Breast epithelium (tissue), 3 donors: ENCODE measurements around the gene STARD4.

Experiments
- POLR2A ChIP-seq: fragments of 450-650 bp; IDR thresholded peaks from one replicate; pipeline ENCODE4 v1.6.1; 2016; ENCODE audit warnings: antibody characterized with exemption, mild to moderate bottlenecking, moderate library complexity
- POLR2AphosphoS5 ChIP-seq, 3 donors: sonication (generic); formaldehyde crosslinking; IDR thresholded peaks; one replicate each; pipeline ENCODE4 v1.6.1; 2017; ENCODE audit warnings: antibody characterized with exemption in 3 of 3
- TF ChIP-seq, protein P1 (sequence below), 3 donors: fragments of 450-650 bp; IDR thresholded peaks; one replicate each; pipeline ENCODE4 v1.5.1; 2016 to 2017; ENCODE audit warnings: antibody characterized with exemption in 3 of 3, mild to moderate bottlenecking in 3 of 3, moderate library complexity in 3 of 3

GRCh38 chr5:111469293-111469896 is 42.9 kb downstream of the STARD4 start:
- TF ChIP-seq, protein P1, sequence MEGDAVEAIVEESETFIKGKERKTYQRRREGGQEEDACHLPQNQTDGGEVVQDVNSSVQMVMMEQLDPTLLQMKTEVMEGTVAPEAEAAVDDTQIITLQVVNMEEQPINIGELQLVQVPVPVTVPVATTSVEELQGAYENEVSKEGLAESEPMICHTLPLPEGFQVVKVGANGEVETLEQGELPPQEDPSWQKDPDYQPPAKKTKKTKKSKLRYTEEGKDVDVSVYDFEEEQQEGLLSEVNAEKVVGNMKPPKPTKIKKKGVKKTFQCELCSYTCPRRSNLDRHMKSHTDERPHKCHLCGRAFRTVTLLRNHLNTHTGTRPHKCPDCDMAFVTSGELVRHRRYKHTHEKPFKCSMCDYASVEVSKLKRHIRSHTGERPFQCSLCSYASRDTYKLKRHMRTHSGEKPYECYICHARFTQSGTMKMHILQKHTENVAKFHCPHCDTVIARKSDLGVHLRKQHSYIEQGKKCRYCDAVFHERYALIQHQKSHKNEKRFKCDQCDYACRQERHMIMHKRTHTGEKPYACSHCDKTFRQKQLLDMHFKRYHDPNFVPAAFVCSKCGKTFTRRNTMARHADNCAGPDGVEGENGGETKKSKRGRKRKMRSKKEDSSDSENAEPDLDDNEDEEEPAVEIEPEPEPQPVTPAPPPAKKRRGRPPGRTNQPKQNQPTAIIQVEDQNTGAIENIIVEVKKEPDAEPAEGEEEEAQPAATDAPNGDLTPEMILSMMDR (IDR thresholded peaks at IDR 0.05): no peak
- TF ChIP-seq POLR2A (no peak), POLR2AphosphoS5 (IDR thresholded peaks at IDR 0.05) (no peak)
